WI38 (cell line): ENCODE data around the gene RANBP3.

Experiments used
- H3K4me3 ChIP-seq: 2 replicates; pipeline ENCODE4 v1.5.1; 2011; ENCODE audit warnings: low read depth, mild to moderate bottlenecking, control low read depth, low read length
- CTCF ChIP-seq: IDR thresholded peaks from 2 replicates; pipeline ENCODE4 v1.5.1; 2012; ENCODE audit warnings: low read depth, mild to moderate bottlenecking, control low read depth, low read length

Gene RANBP3

DNA sequence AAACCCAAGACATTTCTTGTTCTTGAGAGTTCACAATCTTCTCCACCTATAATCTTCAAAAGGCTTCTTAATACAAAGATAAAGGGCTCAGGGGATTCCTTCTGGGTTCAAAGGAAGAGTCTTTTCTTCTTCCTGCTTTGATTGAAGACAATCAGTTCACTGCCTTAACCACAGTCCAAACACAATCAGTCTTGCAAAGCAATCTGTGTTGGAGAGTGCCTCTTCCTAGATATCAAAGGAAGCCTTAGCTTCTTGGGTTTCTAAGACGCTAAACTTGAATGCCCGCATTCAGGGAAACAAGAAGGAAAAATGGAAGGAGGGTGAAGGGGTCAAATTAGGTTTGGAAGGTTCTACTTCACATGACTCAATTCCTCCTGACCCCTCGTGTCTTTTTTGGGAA is 27.2 kb downstream of the RANBP3 start:
- no peak overlapping the region for H3K4me3 ChIP-seq
- TF ChIP-seq CTCF, result no peak

GRCh38 chr19:5949792-5950305 is 28.1 kb downstream of the RANBP3 start:
- H3K4me3 ChIP-seq, result no peak overlapping the region
- TF ChIP-seq CTCF, result no peak

DNA sequence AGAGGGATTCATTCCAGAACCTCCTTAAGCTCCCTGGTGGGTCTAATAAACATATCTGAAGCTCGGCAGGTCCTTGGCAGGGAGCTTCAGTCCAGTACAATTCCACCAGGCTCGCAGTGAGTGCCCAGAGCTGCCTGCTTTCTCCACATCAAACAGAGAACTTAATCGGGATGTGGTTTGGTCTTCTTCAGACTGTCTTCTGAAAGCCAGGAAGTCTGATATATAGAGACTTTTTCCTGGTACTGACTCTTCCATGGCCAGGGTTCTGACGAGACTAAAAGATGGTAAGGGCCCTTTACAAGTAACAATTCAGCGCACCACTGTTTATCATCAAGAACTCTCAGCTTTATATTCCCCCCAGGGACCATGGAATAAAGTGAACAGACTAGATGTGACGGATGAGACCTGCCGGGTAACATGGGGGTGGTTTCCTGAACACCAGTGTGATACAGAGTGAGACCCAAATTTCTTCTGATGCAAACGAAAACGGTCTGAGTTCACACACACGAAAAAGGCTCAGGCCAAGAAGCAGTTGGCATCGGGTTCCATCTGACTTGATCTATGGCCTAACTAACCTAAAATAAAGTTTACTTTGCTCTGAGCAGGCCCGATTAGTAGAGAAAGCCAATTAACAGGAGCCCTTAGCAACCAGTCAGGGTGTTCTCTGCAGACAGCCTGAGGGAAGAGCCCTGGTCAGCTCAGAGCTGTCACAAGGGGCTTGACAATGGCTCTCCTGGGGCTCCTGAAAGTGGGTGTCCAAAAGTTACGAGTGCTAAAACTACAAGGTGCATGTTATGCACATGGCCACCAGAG is 29.0 kb downstream of the RANBP3 start:
- no peak overlapping the region for H3K4me3 ChIP-seq
- no peak for TF ChIP-seq CTCF

DNA sequence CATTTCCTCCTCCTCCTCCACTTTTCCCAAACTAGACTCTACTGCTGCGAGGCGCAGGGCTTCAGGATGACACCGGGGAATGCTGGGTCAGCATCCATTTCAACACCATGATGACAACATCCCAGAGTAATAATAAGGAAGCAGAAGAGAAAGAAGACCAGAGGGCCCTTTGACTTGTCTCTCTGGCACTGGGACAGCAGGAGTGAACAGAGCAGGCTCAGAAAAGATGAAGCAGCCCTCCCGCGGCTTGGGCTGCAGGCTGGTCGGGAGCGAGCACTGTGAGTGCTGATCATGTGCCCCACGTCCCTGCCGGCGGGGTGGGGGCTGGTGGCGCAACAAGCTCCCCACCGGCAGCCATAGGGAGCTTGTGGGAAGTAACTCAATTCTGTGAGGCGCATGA is 30.5 kb downstream of the RANBP3 start:
- no peak overlapping the region for H3K4me3 ChIP-seq

DNA sequence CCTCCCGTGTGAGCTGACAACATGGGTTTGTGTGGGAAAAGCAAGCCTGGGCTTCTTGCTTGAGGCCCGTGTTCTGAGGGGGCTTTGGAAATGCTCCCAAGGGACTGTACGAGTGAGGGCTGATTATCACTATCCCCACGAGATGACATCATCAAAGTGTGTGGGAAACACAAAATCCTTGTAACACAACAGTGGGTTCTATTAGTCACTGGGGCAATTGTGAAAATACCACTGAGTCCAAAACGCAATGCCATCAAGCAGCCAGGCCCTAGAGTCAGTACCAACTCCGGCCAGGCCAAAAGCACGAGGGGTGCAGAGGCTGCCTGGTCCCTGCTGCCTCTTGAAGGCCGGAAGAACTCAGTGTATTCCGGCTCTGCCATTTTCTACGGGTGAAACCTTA is 34.3 kb downstream of the RANBP3 start:
- no peak overlapping the region for H3K4me3 ChIP-seq
- TF ChIP-seq CTCF, result no peak

More for the DNA sequence above, 30.5 kb downstream of the RANBP3 start:
- TF ChIP-seq CTCF, result no peak

GRCh38 chr19:5943045-5943444 is 34.9 kb downstream of the RANBP3 start:
- no peak for TF ChIP-seq CTCF
- H3K4me3 ChIP-seq, result no peak overlapping the region

- no peak overlapping the region for H3K4me3 ChIP-seq
- no peak for TF ChIP-seq CTCF
Observed at GRCh38 chr19:5941673-5942072, 36.3 kb downstream of the RANBP3 start.
